Activated naive CD4-positive, alpha-beta T cell treated with anti-CD3 and anti-CD28 coated beads, Interleukin-2, amount 10 ng/mL, durations not matched to agents 7 days and 5 days (primary cell): Measurements from ENCODE around the gene UEVLD.
"Not testable (repeated sequence)": the region's sequence is repeated elsewhere in the genome, so short reads cannot be mapped to it uniquely, and the experiment has no call there.

Source experiments
- CTCF ChIA-PET: fragments of 350-600 bp; sonication (Branson Sonifier 250); formaldehyde crosslinking; loops from one replicate; lab custom pipeline; 2021; ENCODE audit warnings: antibody characterized with exemption; lab: Charles Lee
- DNase-seq: peaks from one replicate; pipeline ENCODE4 v3.0.0-alpha.2; 2020
- H3K27ac Mint-ChIP-seq: one replicate; pipeline ENCODE4 v1.8.0; 2021; ENCODE audit warnings: mild to moderate bottlenecking, moderate library complexity, mixed read lengths
- H3K27me3 Mint-ChIP-seq: one replicate; pipeline ENCODE4 v1.8.0; 2021; ENCODE audit warnings: mild to moderate bottlenecking, mixed read lengths
- H3K36me3 Mint-ChIP-seq: one replicate; pipeline ENCODE4 v1.8.0; 2021; ENCODE audit warnings: mixed read lengths
- H3K4me1 Mint-ChIP-seq: one replicate; pipeline ENCODE4 v1.8.0; 2021; ENCODE audit warnings: mixed read lengths
- H3K4me3 Mint-ChIP-seq: one replicate; pipeline ENCODE4 v1.8.0; 2021; ENCODE audit warnings: mild to moderate bottlenecking, moderate library complexity, mixed read lengths
- H3K9me3 Mint-ChIP-seq: one replicate; pipeline ENCODE4 v1.8.0; 2021; ENCODE audit warnings: mixed read lengths

The UEVLD gene

GRCh38 chr11:18611196-18611595, 22.7 kb upstream of the UEVLD start:
- no peaks in the 10 kb centered on the region for H3K27me3 Mint-ChIP-seq
- CTCF ChIA-PET, result no interaction called here
- H3K36me3 Mint-ChIP-seq, result peaks cover 45% of the 10 kb centered on the region
- H3K9me3 Mint-ChIP-seq, result no peaks in the 10 kb centered on the region
- DNase-seq, result no peak
- H3K4me3 Mint-ChIP-seq, result no peak overlapping the region
- no peak overlapping the region for H3K27ac Mint-ChIP-seq
- H3K4me1 Mint-ChIP-seq, result peaks cover 12% of the 10 kb centered on the region

GRCh38 chr11:18608376-18608775, 19.8 kb upstream of the UEVLD start:
- no peak for DNase-seq
- no peaks in the 10 kb centered on the region for H3K4me1 Mint-ChIP-seq
- H3K36me3 Mint-ChIP-seq, result peaks cover 22% of the 10 kb centered on the region
- no peaks in the 10 kb centered on the region for H3K9me3 Mint-ChIP-seq
- no peak overlapping the region for H3K4me3 Mint-ChIP-seq
- no peak overlapping the region for H3K27ac Mint-ChIP-seq
- H3K27me3 Mint-ChIP-seq, result peaks cover 2% of the 10 kb centered on the region
- CTCF ChIA-PET, result no interaction called here

- H3K4me1 Mint-ChIP-seq, result no peaks in the 10 kb centered on the region
- peaks cover 3% of the 10 kb centered on the region for H3K27me3 Mint-ChIP-seq
- H3K9me3 Mint-ChIP-seq, result no peaks in the 10 kb centered on the region
- H3K36me3 Mint-ChIP-seq, result peaks cover 3% of the 10 kb centered on the region
- CTCF ChIA-PET, result no interaction called here
- H3K4me3 Mint-ChIP-seq, result no peak overlapping the region
- DNase-seq, result no peak
- H3K27ac Mint-ChIP-seq, result no peak overlapping the region
Measured at GRCh38 chr11:18600915-18601569, 12.5 kb upstream of the UEVLD start.

- Mint-ChIP-seq H3K4me1 (no peaks in the 10 kb centered on the region), H3K27ac (no peak within 1 kb of the TSS)
- CTCF ChIA-PET, result interaction anchor here (0.6 kb wide), 1 partner anchor 42 kb away, joined by 4 read pairs; no protein-coding TSS in a partner anchor
Measured at GRCh38 chr11:18599739-18600230, 11.3 kb upstream of the UEVLD start, which contains the start of gene MISFA. TSS of gene MISFA (plus strand) at chr11:18599789. CDS start at chr11:18599929, 140 bp downstream.

GRCh38 chr11:18594999-18595749, 6.6 kb upstream of the UEVLD start:
- Mint-ChIP-seq H3K4me1 (peaks cover 9% of the 10 kb centered on the region), H3K36me3 (no peaks in the 10 kb centered on the region), H3K27me3 (no peaks in the 10 kb centered on the region), H3K4me3 (no peak overlapping the region), H3K27ac (no peak overlapping the region), H3K9me3 (no peaks in the 10 kb centered on the region)
- CTCF ChIA-PET, result interaction anchor here (2.3 kb wide), 1 partner anchor 57 kb away, joined by 5 read pairs; no protein-coding TSS in a partner anchor
- no peak for DNase-seq

More at GRCh38 chr11:18599739-18600230, 11.3 kb upstream of the UEVLD start, which contains the start of gene MISFA:
- Mint-ChIP-seq H3K9me3 (no peaks in the 10 kb centered on the region), H3K36me3 (no peaks in the 10 kb centered on the region), H3K4me3 (no peak within 1 kb of the TSS), H3K27me3 (peaks cover 3% of the 10 kb centered on the region)
- no peak for DNase-seq

GRCh38 chr11:18594088-18594487, 5.6 kb upstream of the UEVLD start:
- DNase-seq, H3K36me3 Mint-ChIP-seq, H3K9me3 Mint-ChIP-seq, H3K27me3 Mint-ChIP-seq, H3K4me3 Mint-ChIP-seq, H3K27ac Mint-ChIP-seq, H3K4me1 Mint-ChIP-seq: not testable (repeated sequence)
- CTCF ChIA-PET, result interaction anchor here (0.8 to 2.3 kb wide), 2 partner anchors 9 to 58 kb away, joined by 3 to 5 read pairs; no protein-coding TSS in a partner anchor

GRCh38 chr11:18590571-18590970, 2.0 kb upstream of the UEVLD start:
- no peaks in the 10 kb centered on the region for H3K9me3 Mint-ChIP-seq
- CTCF ChIA-PET, result interaction anchor here (1.0 to 1.6 kb wide), 2 partner anchors 24 to 50 kb away, joined by 4 read pairs; no protein-coding TSS in a partner anchor
- H3K27ac Mint-ChIP-seq, result no peak overlapping the region
- no peak for DNase-seq
- H3K27me3 Mint-ChIP-seq, result no peaks in the 10 kb centered on the region
- H3K36me3 Mint-ChIP-seq, result no peaks in the 10 kb centered on the region
- no peak overlapping the region for H3K4me3 Mint-ChIP-seq
- peaks cover 9% of the 10 kb centered on the region for H3K4me1 Mint-ChIP-seq

- H3K4me1 Mint-ChIP-seq, result peaks cover 22% of the 10 kb centered on the region
- CTCF ChIA-PET, result interaction anchor here (1.1 kb wide), 1 partner anchor 51 kb away, joined by 4 read pairs; no protein-coding TSS in a partner anchor
- H3K27ac Mint-ChIP-seq, result no peak overlapping the region
- H3K9me3 Mint-ChIP-seq, result no peaks in the 10 kb centered on the region
- DNase-seq, result no peak
- H3K36me3 Mint-ChIP-seq, result peaks cover 12% of the 10 kb centered on the region
- no peak overlapping the region for H3K4me3 Mint-ChIP-seq
- H3K27me3 Mint-ChIP-seq, result no peaks in the 10 kb centered on the region
Measured at GRCh38 chr11:18581825-18582224, 6.7 kb downstream of the UEVLD start.

GRCh38 chr11:18580113-18580766, 8.3 kb downstream of the UEVLD start:
- Mint-ChIP-seq H3K36me3 (peaks cover 18% of the 10 kb centered on the region), H3K27me3 (no peaks in the 10 kb centered on the region), H3K4me1 (peaks cover 29% of the 10 kb centered on the region), H3K9me3 (no peaks in the 10 kb centered on the region), H3K4me3 (no peak overlapping the region), H3K27ac (no peak overlapping the region)
- no peak for DNase-seq
- CTCF ChIA-PET, result interaction anchor here (1.0 kb wide), 1 partner anchor 41 kb away, joined by 3 read pairs; no protein-coding TSS in a partner anchor

- H3K27me3 Mint-ChIP-seq, result no peaks in the 10 kb centered on the region
- peaks cover 18% of the 10 kb centered on the region for H3K36me3 Mint-ChIP-seq
- peak overlapping the region; percentile 66 for H3K27ac Mint-ChIP-seq
- H3K4me3 Mint-ChIP-seq, result no peak overlapping the region
- peaks cover 29% of the 10 kb centered on the region for H3K4me1 Mint-ChIP-seq
- CTCF ChIA-PET, result interaction anchor here (1.0 to 1.7 kb wide), 3 partner anchors 9 to 43 kb away, joined by 3 to 7 read pairs (median 5); partner anchors contain the start of gene UEVLD
- H3K9me3 Mint-ChIP-seq, result no peaks in the 10 kb centered on the region
- peak; percentile 33 for DNase-seq
Measured at GRCh38 chr11:18578975-18579598, 9.4 kb downstream of the UEVLD start.

GRCh38 chr11:18575361-18575760, 13.2 kb downstream of the UEVLD start:
- H3K36me3 Mint-ChIP-seq, result peaks cover 24% of the 10 kb centered on the region
- CTCF ChIA-PET, result interaction anchor here (1.4 kb wide), 1 partner anchor 147 kb away, joined by 3 read pairs; no protein-coding TSS in a partner anchor

GRCh38 chr11:18567081-18567480, 21.5 kb downstream of the UEVLD start:
- Mint-ChIP-seq H3K4me3 (no peak overlapping the region), H3K27ac (no peak overlapping the region), H3K4me1 (no peaks in the 10 kb centered on the region), H3K27me3 (no peaks in the 10 kb centered on the region), H3K36me3 (peaks cover 11% of the 10 kb centered on the region), H3K9me3 (no peaks in the 10 kb centered on the region)
- CTCF ChIA-PET, result no interaction called here
- DNase-seq, result no peak

More at GRCh38 chr11:18575361-18575760, 13.2 kb downstream of the UEVLD start:
- Mint-ChIP-seq H3K27ac (no peak overlapping the region), H3K9me3 (no peaks in the 10 kb centered on the region), H3K4me3 (no peak overlapping the region), H3K4me1 (peaks cover 25% of the 10 kb centered on the region), H3K27me3 (no peaks in the 10 kb centered on the region)
- DNase-seq, result no peak

- Mint-ChIP-seq H3K9me3 (no peaks in the 10 kb centered on the region), H3K36me3 (peaks cover 9% of the 10 kb centered on the region), H3K27me3 (no peaks in the 10 kb centered on the region), H3K4me1 (no peaks in the 10 kb centered on the region), H3K27ac (no peak overlapping the region), H3K4me3 (no peak overlapping the region)
- no peak for DNase-seq
- CTCF ChIA-PET, result no interaction called here
Measured at GRCh38 chr11:18566406-18566805, 22.1 kb downstream of the UEVLD start.
